Smooth muscle cell (in vitro differentiated cells): ENCODE data around the gene CBFA2T3. TPM values are rescaled to one million over a fixed set of nuclear protein-coding genes. Genes with fewer than 3 reads are reported as not detected.
A peak's percentile ranks its signal among the peaks of the same experiment; 100 is the strongest.
"Not testable (repeated sequence)": the region's sequence is repeated elsewhere in the genome, so short reads cannot be mapped to it uniquely, and the experiment has no call there.

Experiments used
- DNase-seq: peaks from one replicate; lab custom pipeline; 2025; ENCODE audit not compliant: unreplicated experiment; lab: John Stamatoyannopoulos, UW
- H2AFZ ChIP-seq: fragments of 200-600 bp; sonication (generic); 2 replicates; pipeline ENCODE4 v1.6.0; 2016; ENCODE audit warnings: antibody characterized with exemption, low read depth, mild to moderate bottlenecking
- H3F3A ChIP-seq: fragments of 200-600 bp; sonication (generic); 2 replicates; pipeline ENCODE4 v1.6.0; 2017; ENCODE audit warnings: antibody characterized with exemption, low read depth
- H3K27ac ChIP-seq: fragments of 200-600 bp; sonication (generic); 2 replicates; pipeline ENCODE4 v1.5.1; 2016; ENCODE audit warnings: low read depth, mild to moderate bottlenecking
- H3K27me3 ChIP-seq: fragments of 200-600 bp; sonication (generic); 2 replicates; pipeline ENCODE4 v1.6.1; 2016; ENCODE audit warnings: low read depth, mild to moderate bottlenecking
- H3K36me3 ChIP-seq: fragments of 200-600 bp; sonication (generic); 2 replicates; pipeline ENCODE4 v1.5.1; 2016; ENCODE audit warnings: low read depth
- H3K4me1 ChIP-seq: fragments of 200-600 bp; sonication (generic); 2 replicates; pipeline ENCODE4 v1.5.1; 2016; ENCODE audit warnings: low read depth
- H3K4me2 ChIP-seq: fragments of 200-600 bp; sonication (generic); 2 replicates; pipeline ENCODE4 v1.6.0; 2016; ENCODE audit warnings: mild to moderate bottlenecking
- H3K4me3 ChIP-seq: fragments of 200-600 bp; sonication (generic); 2 replicates; pipeline ENCODE4 v1.5.1; 2016; ENCODE audit warnings: mild to moderate bottlenecking
- H3K79me2 ChIP-seq: fragments of 200-600 bp; sonication (generic); 2 replicates; pipeline ENCODE4 v1.6.0; 2016; ENCODE audit warnings: low read depth, mild to moderate bottlenecking
- H3K9ac ChIP-seq: fragments of 200-600 bp; sonication (generic); 2 replicates; pipeline ENCODE4 v1.6.0; 2016; ENCODE audit warnings: low read depth
- H3K9me3 ChIP-seq: fragments of 200-600 bp; sonication (generic); replicated peaks from 2 replicates; pipeline ENCODE4 v1.5.1; 2016; ENCODE audit warnings: low read depth
- H4K20me1 ChIP-seq: fragments of 200-600 bp; sonication (generic); 2 replicates; pipeline ENCODE4 v1.6.0; 2016; ENCODE audit warnings: low read depth
- CTCF ChIP-seq: fragments of 200-600 bp; sonication (generic); IDR thresholded peaks from 2 replicates; pipeline ENCODE4 v1.5.1; 2017; ENCODE audit warnings: borderline replicate concordance, mild to moderate bottlenecking, antibody characterized with exemption; ENCODE audit not compliant: insufficient read depth, poor library complexity, severe bottlenecking
- WGBS: methylation state at CpG from one replicate; pipeline ENCODE4 v1.1.7; 2016; ENCODE audit warnings: low lambda C conversion rate; 5-methylcytosine and 5-hydroxymethylcytosine counted together
- polyA plus RNA-seq: library from polyadenylated mRNA; unstranded; fragments of >200 nt; fragmentation: Nextera tagmentation; extraction: Ambion mirVana; gene quantifications from 2 replicates; pipeline ENCODE4 v1.2.1, GENCODE V29; 2016
- total RNA-seq: library from RNA; depleted of rRNA; stranded (reverse); fragments of >200 nt; gene quantifications from 2 replicates; pipeline ENCODE4 v1.2.3, GENCODE V29; 2014

The CBFA2T3 gene
- total and polyA plus RNA-seq, 2 experiments from 2014 or later: 0.25 TPM; not detected in 1

GRCh38 chr16:89003831-89004208 is 26.8 kb upstream of the CBFA2T3 start:
- no peak for TF ChIP-seq CTCF
- Histone ChIP-seq H3K27ac (no peak overlapping the region), H3K9ac (no peak overlapping the region), H3K36me3 (no peaks in the 10 kb centered on the region), H3K4me1 (no peaks in the 10 kb centered on the region), H3K4me2 (peak overlapping the region; percentile 36), H3F3A (no peaks in the 10 kb centered on the region), H3K9me3 (no peaks in the 10 kb centered on the region), H3K4me3 (no peak overlapping the region), H4K20me1 (no peaks in the 10 kb centered on the region), H2AFZ (no peak overlapping the region), H3K79me2 (no peaks in the 10 kb centered on the region), H3K27me3 (peaks cover 13% of the 10 kb centered on the region)
- no peak for DNase-seq
- WGBS: 54% methylated on average over 10 of the region's 11 CpGs

- no peak for TF ChIP-seq CTCF
- H3K27me3 ChIP-seq: peaks cover 13% of the 10 kb centered on the region
- no peak overlapping the region for H3K9ac ChIP-seq
- H3K9me3 ChIP-seq: no peaks in the 10 kb centered on the region
- no peak overlapping the region for H2AFZ ChIP-seq
- H3K4me3 ChIP-seq: no peak overlapping the region
- H3K36me3 ChIP-seq: no peaks in the 10 kb centered on the region
- no peaks in the 10 kb centered on the region for H3K79me2 ChIP-seq
- H3K27ac ChIP-seq: no peak overlapping the region
- H3K4me1 ChIP-seq: no peaks in the 10 kb centered on the region
- WGBS: 79% methylated on average over 33 of the region's 47 CpGs
- H4K20me1 ChIP-seq: no peaks in the 10 kb centered on the region
- no peak overlapping the region for H3K4me2 ChIP-seq
- no peak for DNase-seq
- H3F3A ChIP-seq: no peaks in the 10 kb centered on the region
These were observed 26.1 kb upstream of the CBFA2T3 start for GRCh38 chr16:89002851-89003830.

GRCh38 chr16:89002081-89002480 is 25.1 kb upstream of the CBFA2T3 start:
- not testable (repeated sequence) for H3F3A ChIP-seq, H3K27ac ChIP-seq, H3K9ac ChIP-seq, H3K79me2 ChIP-seq, H3K9me3 ChIP-seq, H3K4me3 ChIP-seq, H2AFZ ChIP-seq, DNase-seq, H3K36me3 ChIP-seq, H3K4me2 ChIP-seq, H3K4me1 ChIP-seq, H4K20me1 ChIP-seq, H3K27me3 ChIP-seq
- whole genome bisulfite sequencing: 97% methylated on average over 5 of the region's 19 CpGs

- H3K9ac ChIP-seq: no peak overlapping the region
- no peak for DNase-seq
- H3F3A ChIP-seq: no peaks in the 10 kb centered on the region
- H3K4me1 ChIP-seq: no peaks in the 10 kb centered on the region
- no peaks in the 10 kb centered on the region for H3K79me2 ChIP-seq
- H3K36me3 ChIP-seq: no peaks in the 10 kb centered on the region
- no peaks in the 10 kb centered on the region for H3K9me3 ChIP-seq
- TF ChIP-seq CTCF: no peak
- H3K27ac ChIP-seq: no peak overlapping the region
- no peak overlapping the region for H3K4me3 ChIP-seq
- H3K27me3 ChIP-seq: peaks cover 9% of the 10 kb centered on the region
- no peaks in the 10 kb centered on the region for H4K20me1 ChIP-seq
- H3K4me2 ChIP-seq: no peak overlapping the region
- H2AFZ ChIP-seq: no peak overlapping the region
- 43% methylated on average over 30 of the region's 30 CpGs for WGBS
These were observed 24.4 kb upstream of the CBFA2T3 start for GRCh38 chr16:89001117-89002027.
